DND-41 (cell line): ENCODE results near the gene IFNB1.

Experiments
- ATAC-seq: fragments of 200-7000 bp; cut with Tn5 transposase; 3 replicates; pipeline ENCODE4 v1.9.1; 2021; ENCODE audit warnings: low read depth; ENCODE audit not compliant: insufficient read depth
- DNase-seq: peaks from one replicate; pipeline ENCODE4 v3.0.0-alpha.2; 2020
- H2AFZ ChIP-seq: 2 replicates; pipeline ENCODE4 v1.6.0; 2012; ENCODE audit warnings: low read depth, low read length
- H3K27ac ChIP-seq: 2 replicates; pipeline ENCODE4 v1.5.1; 2012; ENCODE audit warnings: low read length, inconsistent platforms
- H3K27me3 ChIP-seq: fragments of 200-600 bp; sonication (generic); 2 replicates; pipeline ENCODE4 v1.6.0; 2012; ENCODE audit warnings: low read length, mild to moderate bottlenecking, inconsistent platforms; ENCODE audit not compliant: insufficient read depth, poor library complexity
- H3K36me3 ChIP-seq: 2 replicates; pipeline ENCODE4 v1.5.1; 2012; ENCODE audit warnings: low read length, inconsistent platforms; ENCODE audit not compliant: insufficient read depth
- H3K4me1 ChIP-seq: 2 replicates; pipeline ENCODE4 v1.5.1; 2012; ENCODE audit warnings: mild to moderate bottlenecking, low read length; ENCODE audit not compliant: insufficient read depth
- H3K4me2 ChIP-seq: 2 replicates; pipeline ENCODE4 v1.6.0; 2012; ENCODE audit warnings: mild to moderate bottlenecking, moderate library complexity, low read length, inconsistent platforms; ENCODE audit not compliant: insufficient read depth
- H3K4me3 ChIP-seq, 2 experiments: fragments of 200-600 bp in 1 of 2; shearing (Covaris generic) in 1 of 2; 2 replicates each; pipeline ENCODE4 v1.5.1; 2012 to 2016; ENCODE audit warnings: inconsistent platforms in 2 of 2, low read length in 2 of 2, mild to moderate bottlenecking in 2 of 2, low read depth in 1 of 2, moderate library complexity in 1 of 2
- H3K79me2 ChIP-seq: 2 replicates; pipeline ENCODE4 v1.6.0; 2012; ENCODE audit warnings: low read length, inconsistent platforms; ENCODE audit not compliant: insufficient read depth
- H3K9ac ChIP-seq: 2 replicates; pipeline ENCODE4 v1.6.0; 2012; ENCODE audit warnings: low read depth, mild to moderate bottlenecking, inconsistent platforms, low read length, moderate library complexity
- H3K9me3 ChIP-seq: 2 replicates; pipeline ENCODE4 v1.5.1; 2012; ENCODE audit warnings: low read length, moderate library complexity, mild to moderate bottlenecking, inconsistent platforms; ENCODE audit not compliant: insufficient read depth, severe bottlenecking
- H4K20me1 ChIP-seq: 2 replicates; pipeline ENCODE4 v1.6.0; 2012; ENCODE audit warnings: low read length; ENCODE audit not compliant: insufficient read depth
- EZH2 ChIP-seq: IDR thresholded peaks from 3 replicates; pipeline ENCODE4 v1.6.1; 2012; ENCODE audit warnings: borderline replicate concordance, low read depth, mild to moderate bottlenecking, moderate library complexity, low read length, inconsistent platforms; ENCODE audit not compliant: severe bottlenecking
- TF ChIP-seq, protein P1 (sequence below): IDR thresholded peaks from 2 replicates; pipeline ENCODE4 v1.5.1; 2012; ENCODE audit warnings: borderline replicate concordance, low read length, moderate library complexity, mild to moderate bottlenecking; ENCODE audit not compliant: poor library complexity, severe bottlenecking; ENCODE audit errors: extremely low read depth

Gene IFNB1

DNA sequence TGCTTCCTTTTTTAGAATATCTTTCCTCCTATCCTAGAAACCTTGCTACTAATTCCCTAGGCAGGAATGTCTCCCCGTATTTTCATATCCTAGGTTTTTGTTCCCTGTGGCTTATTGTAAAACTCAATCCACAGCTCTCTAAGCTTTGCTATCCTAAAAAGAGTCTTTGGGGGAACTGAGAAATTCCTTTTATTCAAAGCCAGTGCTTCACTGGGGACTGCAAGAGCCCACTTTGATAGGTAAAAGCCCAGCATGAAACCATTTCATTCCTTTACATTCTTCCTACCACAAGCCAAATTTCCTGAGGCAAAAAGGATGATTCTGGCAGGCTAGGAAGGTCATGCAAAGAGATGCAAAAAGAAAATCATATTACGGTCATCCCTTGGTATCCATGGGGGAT lies 40.5 kb downstream of the IFNB1 start:
- no peak overlapping the region for H3K9ac ChIP-seq
- DNase-seq, result no peak
- no peak for TF ChIP-seq EZH2
- TF ChIP-seq, protein P1, sequence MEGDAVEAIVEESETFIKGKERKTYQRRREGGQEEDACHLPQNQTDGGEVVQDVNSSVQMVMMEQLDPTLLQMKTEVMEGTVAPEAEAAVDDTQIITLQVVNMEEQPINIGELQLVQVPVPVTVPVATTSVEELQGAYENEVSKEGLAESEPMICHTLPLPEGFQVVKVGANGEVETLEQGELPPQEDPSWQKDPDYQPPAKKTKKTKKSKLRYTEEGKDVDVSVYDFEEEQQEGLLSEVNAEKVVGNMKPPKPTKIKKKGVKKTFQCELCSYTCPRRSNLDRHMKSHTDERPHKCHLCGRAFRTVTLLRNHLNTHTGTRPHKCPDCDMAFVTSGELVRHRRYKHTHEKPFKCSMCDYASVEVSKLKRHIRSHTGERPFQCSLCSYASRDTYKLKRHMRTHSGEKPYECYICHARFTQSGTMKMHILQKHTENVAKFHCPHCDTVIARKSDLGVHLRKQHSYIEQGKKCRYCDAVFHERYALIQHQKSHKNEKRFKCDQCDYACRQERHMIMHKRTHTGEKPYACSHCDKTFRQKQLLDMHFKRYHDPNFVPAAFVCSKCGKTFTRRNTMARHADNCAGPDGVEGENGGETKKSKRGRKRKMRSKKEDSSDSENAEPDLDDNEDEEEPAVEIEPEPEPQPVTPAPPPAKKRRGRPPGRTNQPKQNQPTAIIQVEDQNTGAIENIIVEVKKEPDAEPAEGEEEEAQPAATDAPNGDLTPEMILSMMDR, result no peak

DNA sequence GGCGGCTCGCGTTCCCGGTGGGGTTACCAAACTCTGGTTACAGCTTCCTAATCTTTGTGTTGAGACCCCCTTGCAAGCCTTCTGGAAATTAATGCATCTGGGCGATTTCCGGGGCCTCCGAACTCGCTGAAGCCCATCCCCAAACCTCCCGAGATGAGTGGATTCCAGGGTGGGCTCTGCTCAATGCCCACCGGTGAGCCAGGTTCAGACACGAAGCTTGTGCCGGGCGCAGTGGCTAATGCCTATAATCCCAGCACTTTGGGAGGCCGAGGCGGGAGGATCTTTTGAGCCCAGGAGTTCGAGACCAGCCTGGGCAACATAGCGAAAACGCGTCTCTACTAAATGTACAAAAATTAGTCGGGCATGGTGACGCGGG lies 45.9 kb downstream of the IFNB1 start:
- Histone ChIP-seq H3K4me3 (no peak overlapping the region), H3K36me3 (no peaks in the 10 kb centered on the region), H3K9ac (no peak overlapping the region), H2AFZ (no peak overlapping the region), H3K9me3 (no peaks in the 10 kb centered on the region), H3K79me2 (no peaks in the 10 kb centered on the region), H3K4me2 (no peak overlapping the region), H3K27ac (no peak overlapping the region), H3K4me1 (no peaks in the 10 kb centered on the region; the same call in 1 of the 2 replicates), H4K20me1 (no peaks in the 10 kb centered on the region), H3K27me3 (no peaks in the 10 kb centered on the region)
- no peak for TF ChIP-seq EZH2
- TF ChIP-seq, protein P1, result no peak
- no peak for ATAC-seq
- DNase-seq, result no peak

More for the DNA sequence above, 40.5 kb downstream of the IFNB1 start:
- no peak overlapping the region for H3K4me3 ChIP-seq
- H3K27me3 ChIP-seq, result no peaks in the 10 kb centered on the region
- no peaks in the 10 kb centered on the region for H4K20me1 ChIP-seq
- no peak for ATAC-seq
- no peak overlapping the region for H2AFZ ChIP-seq
- H3K4me2 ChIP-seq, result no peak overlapping the region
- H3K27ac ChIP-seq, result no peak overlapping the region
- no peaks in the 10 kb centered on the region for H3K79me2 ChIP-seq
- H3K9me3 ChIP-seq, result no peaks in the 10 kb centered on the region
- H3K4me1 ChIP-seq, result peaks cover 22% of the 10 kb centered on the region
- no peaks in the 10 kb centered on the region for H3K36me3 ChIP-seq

DNA sequence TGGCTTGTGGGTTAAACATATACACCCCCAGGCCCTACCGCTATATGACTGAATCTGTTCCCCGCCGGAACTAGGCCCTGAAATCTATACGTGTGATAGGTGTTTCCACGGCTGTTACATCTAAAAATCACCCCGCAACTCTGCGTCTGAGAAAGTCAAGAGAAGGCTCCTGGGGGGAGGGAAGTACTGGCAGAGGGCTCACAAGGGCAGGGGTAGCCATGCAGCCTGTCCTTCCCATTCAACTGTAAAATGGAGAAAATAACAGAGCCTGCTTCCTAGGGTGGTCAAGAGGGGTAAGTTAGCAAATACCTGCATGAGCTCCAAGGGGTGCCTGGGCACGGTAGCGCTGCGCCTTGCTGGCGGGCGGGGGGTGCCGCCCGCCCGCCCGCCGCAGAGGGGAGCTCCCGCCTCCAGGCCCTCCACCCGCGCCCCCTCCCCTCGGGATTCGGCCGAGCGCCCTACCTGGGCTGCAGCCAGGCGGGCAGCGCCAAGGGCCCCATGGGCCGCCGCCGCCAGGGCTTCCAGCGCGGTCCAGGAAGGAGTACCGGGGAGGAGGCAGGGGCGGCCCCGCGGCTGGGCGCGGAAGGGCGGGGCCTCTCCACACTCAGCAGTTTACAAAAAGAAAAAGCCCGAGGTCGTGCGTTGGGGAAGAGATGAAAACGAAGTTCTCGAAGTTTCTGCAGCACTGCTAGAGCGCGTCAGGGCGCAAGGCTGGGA lies 46.5 kb downstream of the IFNB1 start, which contains the start of gene HACD4:
HACD4 (minus strand) TSS at position 550 of the 717 bp plus-strand sequence; CDS start at position 500, 50 bp downstream.
- TF ChIP-seq EZH2, result no peak
- TF ChIP-seq, protein P1, result no peak
- H3K4me1 ChIP-seq, result no peaks in the 10 kb centered on the region
- no peaks in the 10 kb centered on the region for H3K27me3 ChIP-seq
- H3K27ac ChIP-seq, result no peak within 1 kb of the TSS
- no peaks in the 10 kb centered on the region for H3K9me3 ChIP-seq
- DNase-seq, result no peak
- no peak within 1 kb of the TSS for H3K4me2 ChIP-seq
- ATAC-seq, result no peak
- H3K4me3 ChIP-seq, result no peak within 1 kb of the TSS
- H3K9ac ChIP-seq, result no peak within 1 kb of the TSS
- no peak within 1 kb of the TSS for H2AFZ ChIP-seq
- H4K20me1 ChIP-seq, result no peaks in the 10 kb centered on the region
- H3K36me3 ChIP-seq, result no peaks in the 10 kb centered on the region
- no peaks in the 10 kb centered on the region for H3K79me2 ChIP-seq
